ENCODE measurements around the gene FAM20B.

DNA sequence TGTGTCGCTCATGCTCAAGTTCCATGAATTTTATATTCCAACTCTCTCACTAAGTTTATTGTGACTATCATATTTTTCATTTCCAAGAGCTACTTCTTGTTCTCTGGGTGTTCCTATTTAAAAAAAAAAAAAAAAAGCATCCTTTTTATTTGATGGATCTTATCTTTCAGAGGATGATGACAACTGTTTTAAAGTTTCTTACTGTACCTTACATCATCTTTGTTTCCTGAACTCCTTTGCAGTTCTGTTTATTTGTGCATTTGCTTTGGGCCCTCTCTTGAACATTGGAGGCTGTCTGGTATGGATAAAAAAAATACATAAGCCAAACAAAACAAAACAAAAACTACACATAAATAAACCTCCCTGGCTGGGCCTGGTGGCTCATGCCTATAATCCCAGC, 32.1 kb upstream of the FAM20B start:
- TF ChIP-seq, protein P1, sequence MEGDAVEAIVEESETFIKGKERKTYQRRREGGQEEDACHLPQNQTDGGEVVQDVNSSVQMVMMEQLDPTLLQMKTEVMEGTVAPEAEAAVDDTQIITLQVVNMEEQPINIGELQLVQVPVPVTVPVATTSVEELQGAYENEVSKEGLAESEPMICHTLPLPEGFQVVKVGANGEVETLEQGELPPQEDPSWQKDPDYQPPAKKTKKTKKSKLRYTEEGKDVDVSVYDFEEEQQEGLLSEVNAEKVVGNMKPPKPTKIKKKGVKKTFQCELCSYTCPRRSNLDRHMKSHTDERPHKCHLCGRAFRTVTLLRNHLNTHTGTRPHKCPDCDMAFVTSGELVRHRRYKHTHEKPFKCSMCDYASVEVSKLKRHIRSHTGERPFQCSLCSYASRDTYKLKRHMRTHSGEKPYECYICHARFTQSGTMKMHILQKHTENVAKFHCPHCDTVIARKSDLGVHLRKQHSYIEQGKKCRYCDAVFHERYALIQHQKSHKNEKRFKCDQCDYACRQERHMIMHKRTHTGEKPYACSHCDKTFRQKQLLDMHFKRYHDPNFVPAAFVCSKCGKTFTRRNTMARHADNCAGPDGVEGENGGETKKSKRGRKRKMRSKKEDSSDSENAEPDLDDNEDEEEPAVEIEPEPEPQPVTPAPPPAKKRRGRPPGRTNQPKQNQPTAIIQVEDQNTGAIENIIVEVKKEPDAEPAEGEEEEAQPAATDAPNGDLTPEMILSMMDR (IDR thresholded peaks at IDR 0.05; ENCODE audit: low read length), result no peak
- TF ChIP-seq EZH2phosphoT487 (IDR thresholded peaks at IDR 0.05; ENCODE audit: low read length), result no peak
